IMR-90 (cell line): ENCODE data around the gene HOTAIR. TPM values are rescaled to one million over a fixed set of nuclear protein-coding genes. Genes with fewer than 3 reads are reported as not detected.

Source experiments
- ATAC-seq: fragments of 200-7000 bp; cut with Tn5 transposase; 2 replicates; pipeline ENCODE4 v1.9.1; 2020; ENCODE audit warnings: low read depth, mild to moderate bottlenecking, moderate library complexity
- BruUV-seq: library from RNA; stranded (reverse); fragments of 400-500 nt; replicated peaks from 2 replicates; lab custom pipeline; 2021; lab: Mats Ljungman, UMichigan
- CTCF ChIA-PET: fragments of 300-600 bp; formaldehyde crosslinking; extraction: SDS; loops from one replicate; lab custom pipeline; 2021; ENCODE audit warnings: antibody characterized with exemption; lab: Yijun Ruan, JAX
- POLR2A ChIA-PET: fragments of 300-600 bp; sonication (Branson Sonifier 250); formaldehyde crosslinking; loops from one replicate; lab custom pipeline; 2022; ENCODE audit warnings: antibody characterized with exemption; ENCODE audit not compliant: unreplicated experiment; lab: Charles Lee
- DNase-seq: peaks from one replicate; pipeline ENCODE4 v3.0.0; 2013
- H2AFZ ChIP-seq: replicated peaks from 2 replicates; pipeline ENCODE3; 2013; ENCODE audit warnings: low read length, mild to moderate bottlenecking; ENCODE audit not compliant: poor library complexity
- H2AK5ac ChIP-seq: 2 replicates; pipeline ENCODE4 v1.6.1; 2013; ENCODE audit warnings: low read depth, low read length, inconsistent platforms
- H2AK9ac ChIP-seq: replicated peaks from 2 replicates; pipeline ENCODE3; 2013; ENCODE audit warnings: mild to moderate bottlenecking, low read depth, low read length, moderate library complexity; ENCODE audit not compliant: poor library complexity
- H2BK120ac ChIP-seq: 2 replicates; pipeline ENCODE4 v1.6.1; 2013; ENCODE audit warnings: low read depth, low read length, inconsistent platforms
- H2BK15ac ChIP-seq: 3 replicates; pipeline ENCODE4 v1.6.1; 2013; ENCODE audit warnings: low read depth, low read length, inconsistent platforms
- H2BK20ac ChIP-seq: 2 replicates; pipeline ENCODE4 v1.6.1; 2013; ENCODE audit warnings: low read depth, mild to moderate bottlenecking, inconsistent platforms, low read length, moderate library complexity
- H2BK5ac ChIP-seq: 2 replicates; pipeline ENCODE4 v1.6.1; 2013; ENCODE audit warnings: mild to moderate bottlenecking, low read depth, low read length, inconsistent platforms; ENCODE audit not compliant: poor library complexity, severe bottlenecking
- H3K14ac ChIP-seq: replicated peaks from 2 replicates; pipeline ENCODE4 v1.6.1; 2013; ENCODE audit warnings: low read depth, low read length, inconsistent platforms
- H3K18ac ChIP-seq: 2 replicates; pipeline ENCODE4 v1.6.1; 2013; ENCODE audit warnings: low read depth, low read length, control low read depth
- H3K23ac ChIP-seq: 2 replicates; pipeline ENCODE4 v1.6.1; 2013; ENCODE audit warnings: low read depth, low read length, inconsistent platforms
- H3K27ac ChIP-seq: 2 replicates; pipeline ENCODE4 v1.5.1; 2013; ENCODE audit warnings: mild to moderate bottlenecking, control low read depth, low read length; ENCODE audit not compliant: insufficient read depth
- H3K27me3 ChIP-seq: 2 replicates; pipeline ENCODE4 v1.6.1; 2013; ENCODE audit warnings: low read length; ENCODE audit not compliant: control insufficient read depth, insufficient read depth
- H3K36me3 ChIP-seq: 2 replicates; pipeline ENCODE4 v1.6.1; 2013; ENCODE audit warnings: low read length, mixed read lengths; ENCODE audit not compliant: control insufficient read depth, insufficient read depth
- H3K4ac ChIP-seq: 2 replicates; pipeline ENCODE4 v1.6.1; 2013; ENCODE audit warnings: low read depth, low read length, inconsistent platforms
- H3K4me1 ChIP-seq: 2 replicates; pipeline ENCODE4 v1.6.1; 2013; ENCODE audit warnings: low read length, mixed read lengths; ENCODE audit not compliant: control insufficient read depth, insufficient read depth
- H3K4me2 ChIP-seq: 2 replicates; pipeline ENCODE4 v1.6.1; 2013; ENCODE audit warnings: low read depth, mild to moderate bottlenecking, control low read depth, low read length, moderate library complexity
- H3K4me3 ChIP-seq: 2 replicates; pipeline ENCODE4 v1.5.1; 2013; ENCODE audit warnings: low read depth, mild to moderate bottlenecking, control low read depth, low read length, moderate library complexity; ENCODE audit not compliant: insufficient read depth
- H3K56ac ChIP-seq: 2 replicates; pipeline ENCODE4 v1.6.1; 2013; ENCODE audit warnings: low read length, inconsistent platforms; ENCODE audit not compliant: insufficient read depth; ENCODE audit errors: extremely low read depth
- H3K79me1 ChIP-seq, 2 experiments: 2 replicates each; pipeline ENCODE4 v1.6.1; 2013; ENCODE audit warnings: low read length in 2 of 2, inconsistent platforms in 1 of 2, low read depth in 1 of 2
- H3K9ac ChIP-seq: 2 replicates; pipeline ENCODE4 v1.6.1; 2013; ENCODE audit warnings: low read depth, low read length, control low read depth
- H3K9me1 ChIP-seq: 2 replicates; pipeline ENCODE4 v1.6.1; 2013; ENCODE audit warnings: low read length, inconsistent platforms; ENCODE audit not compliant: insufficient read depth
- H3K9me3 ChIP-seq: 2 replicates; pipeline ENCODE4 v1.6.1; 2013; ENCODE audit warnings: low read length; ENCODE audit not compliant: control insufficient read depth, insufficient read depth
- H4K20me1 ChIP-seq: 2 replicates; pipeline ENCODE4 v1.6.1; 2013; ENCODE audit warnings: low read length, inconsistent platforms; ENCODE audit not compliant: insufficient read depth
- H4K5ac ChIP-seq: 2 replicates; pipeline ENCODE4 v1.6.1; 2013; ENCODE audit warnings: mild to moderate bottlenecking, low read depth, low read length, control low read depth
- H4K8ac ChIP-seq, 2 experiments: 2 replicates each; pipeline ENCODE4 v1.6.1; 2013; ENCODE audit warnings: low read depth in 2 of 2, low read length in 2 of 2, control low read depth in 1 of 2, inconsistent platforms in 1 of 2
- H4K91ac ChIP-seq: 2 replicates; pipeline ENCODE4 v1.6.1; 2013; ENCODE audit warnings: low read depth, low read length, inconsistent platforms; ENCODE audit not compliant: insufficient read depth
- BHLHE40 ChIP-seq: fragments of 150-350 bp; IDR thresholded peaks from 2 replicates; pipeline ENCODE4 v1.6.1; 2016; ENCODE audit warnings: mild to moderate bottlenecking, low read depth, low read length
- CEBPB ChIP-seq: IDR thresholded peaks from 2 replicates; pipeline ENCODE4 v1.6.1; 2012; ENCODE audit warnings: low read depth, low read length, improper control_type of control experiment
- CHD1 ChIP-seq: IDR thresholded peaks from 2 replicates; pipeline ENCODE4 v1.6.1; 2012; ENCODE audit warnings: low read depth, low read length, improper control_type of control experiment
- CTCF ChIP-seq: conservative IDR thresholded peaks from 2 replicates; pipeline ENCODE4 v1.5.1; 2012; ENCODE audit warnings: mild to moderate bottlenecking, low read depth, low read length, improper control_type of control experiment
- FOS ChIP-seq: fragments of 150-350 bp; IDR thresholded peaks from 2 replicates; pipeline ENCODE4 v1.6.1; 2016; ENCODE audit warnings: low read depth, low read length
- MAFK ChIP-seq: IDR thresholded peaks from 2 replicates; pipeline ENCODE4 v1.6.1; 2012; ENCODE audit warnings: low read depth, low read length, improper control_type of control experiment
- MAZ ChIP-seq: IDR thresholded peaks from 2 replicates; pipeline ENCODE4 v1.6.1; 2012; ENCODE audit warnings: low read depth, mild to moderate bottlenecking, low read length, improper control_type of control experiment, moderate library complexity, borderline replicate concordance
- MXI1 ChIP-seq: IDR thresholded peaks from 2 replicates; pipeline ENCODE4 v1.6.1; 2012; ENCODE audit warnings: low read depth, mild to moderate bottlenecking, low read length, moderate library complexity, borderline replicate concordance
- NFE2L2 ChIP-seq: fragments of 150-350 bp; IDR thresholded peaks from 2 replicates; pipeline ENCODE4 v1.6.1; 2016; ENCODE audit warnings: low read depth, mild to moderate bottlenecking, low read length
- POLR2A ChIP-seq: IDR thresholded peaks from 2 replicates; pipeline ENCODE4 v1.6.1; 2012; ENCODE audit warnings: mild to moderate bottlenecking, low read depth, low read length
- RAD21 ChIP-seq: IDR thresholded peaks from 2 replicates; pipeline ENCODE4 v1.6.1; 2012; ENCODE audit warnings: low read length, improper control_type of control experiment
- RCOR1 ChIP-seq: IDR thresholded peaks from 2 replicates; pipeline ENCODE4 v1.6.1; 2012; ENCODE audit warnings: mild to moderate bottlenecking, low read length, improper control_type of control experiment; ENCODE audit not compliant: insufficient replicate concordance
- RFX5 ChIP-seq: IDR thresholded peaks from 2 replicates; pipeline ENCODE4 v1.8.0; 2012; ENCODE audit warnings: low read depth, mild to moderate bottlenecking, low read length, moderate library complexity
- SMC3 ChIP-seq: fragments of 150-350 bp; IDR thresholded peaks from 2 replicates; pipeline ENCODE4 v1.6.1; 2016; ENCODE audit warnings: low read depth, mild to moderate bottlenecking, antibody characterized with exemption, low read length, moderate library complexity
- USF2 ChIP-seq: fragments of 150-350 bp; IDR thresholded peaks from 2 replicates; pipeline ENCODE4 v1.6.1; 2017; ENCODE audit warnings: mild to moderate bottlenecking, antibody characterized with exemption, low read length, low read depth
- WGBS, 2 experiments: methylation state at CpG; one replicate each; pipeline versions ENCODE4 v1.1.5 to v1.1.7; 2013; ENCODE audit warnings: missing lambda C conversion rate in 2 of 2; ENCODE audit not compliant: insufficient read length in 1 of 2; ENCODE audit errors: extremely low coverage in 2 of 2; 5-methylcytosine and 5-hydroxymethylcytosine counted together
- dilution Hi-C: fragments of 300-500 bp; cut with HindIII; formaldehyde crosslinking; loops from one replicate; pipeline ENCODE4 v1.14.3; 2018; ENCODE audit warnings: low sequenced_read_pairs; ENCODE audit not compliant: unreplicated experiment
- in situ Hi-C: fragments of 300-500 bp; cut with MboI; formaldehyde crosslinking; loops from 3 replicates; pipeline ENCODE4 v1.14.3; 2019; ENCODE audit warnings: low sequenced_read_pairs, inconsistent platforms, mixed read lengths
- intact Hi-C: fragments of 100-400 bp; cut with micrococcal nuclease; formaldehyde crosslinking; loops from 2 replicates; pipeline ENCODE4 v1.10.0; 2022
- polyA plus RNA-seq, 3 experiments: library from polyadenylated mRNA; depleted of rRNA; stranded (reverse); fragments of >200 nt; gene quantifications; 2 replicates each; pipeline ENCODE4 v1.2.3, GENCODE V29; 2012; ENCODE audit warnings: low replicate concordance in 1 of 3
- total RNA-seq: library from RNA; depleted of rRNA; stranded (reverse); fragments of >200 nt; gene quantifications from 2 replicates; pipeline ENCODE4 v1.2.3, GENCODE V29; 2012
- TF ChIP-seq, protein P1 (sequence below): fragments of 150-350 bp; IDR thresholded peaks from 2 replicates; pipeline ENCODE4 v1.6.1; 2016; ENCODE audit warnings: low read depth, mild to moderate bottlenecking, low read length, moderate library complexity, borderline replicate concordance

Gene HOTAIR
- total and polyA plus RNA-seq, 2 of the 4 experiments (the other 2 are of a cell fraction): not detected

GRCh38 chr12:53959314-53959713 lies 15.4 kb downstream of the HOTAIR start:
- dilution Hi-C loops: no loop called here
- peaks cover 92% of the 10 kb centered on the region for H3K27me3 ChIP-seq

More at GRCh38 chr12:53959314-53959713, 15.4 kb downstream of the HOTAIR start:
- TF ChIP-seq FOS (no peak), USF2 (no peak), MAFK (no peak), RCOR1 (no peak), SMC3 (no peak), MAZ (no peak), RAD21 (no peak), NFE2L2 (no peak), RFX5 (no peak), BHLHE40 (no peak), CTCF (no peak), MXI1 (no peak), CEBPB (no peak), CHD1 (no peak), POLR2A (no peak)
- TF ChIP-seq, protein P1, sequence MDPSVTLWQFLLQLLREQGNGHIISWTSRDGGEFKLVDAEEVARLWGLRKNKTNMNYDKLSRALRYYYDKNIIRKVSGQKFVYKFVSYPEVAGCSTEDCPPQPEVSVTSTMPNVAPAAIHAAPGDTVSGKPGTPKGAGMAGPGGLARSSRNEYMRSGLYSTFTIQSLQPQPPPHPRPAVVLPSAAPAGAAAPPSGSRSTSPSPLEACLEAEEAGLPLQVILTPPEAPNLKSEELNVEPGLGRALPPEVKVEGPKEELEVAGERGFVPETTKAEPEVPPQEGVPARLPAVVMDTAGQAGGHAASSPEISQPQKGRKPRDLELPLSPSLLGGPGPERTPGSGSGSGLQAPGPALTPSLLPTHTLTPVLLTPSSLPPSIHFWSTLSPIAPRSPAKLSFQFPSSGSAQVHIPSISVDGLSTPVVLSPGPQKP: no peak
- H2BK15ac ChIP-seq: no peak overlapping the region
- H2AK9ac ChIP-seq: no peak overlapping the region
- H3K9me1 ChIP-seq: no peaks in the 10 kb centered on the region
- H3K23ac ChIP-seq: no peak overlapping the region
- H3K36me3 ChIP-seq: no peaks in the 10 kb centered on the region
- no peak overlapping the region for H3K18ac ChIP-seq
- no peak overlapping the region for H3K27ac ChIP-seq
- no peak overlapping the region for H3K14ac ChIP-seq
- in situ Hi-C loops: no loop called here
- ChIA-PET POLR2A (no interaction called here), CTCF (no interaction called here)
- no peak overlapping the region for H3K4me2 ChIP-seq
- H3K79me1 ChIP-seq: no peaks in the 10 kb centered on the region
- no peak overlapping the region for H2AFZ ChIP-seq
- no peak overlapping the region for H4K5ac ChIP-seq
- no peak overlapping the region for H2BK120ac ChIP-seq
- no peak overlapping the region for H2AK5ac ChIP-seq
- H4K20me1 ChIP-seq: no peaks in the 10 kb centered on the region
- no peak overlapping the region for H2BK5ac ChIP-seq
- H3K9me3 ChIP-seq: peaks cover 5% of the 10 kb centered on the region
- no peak overlapping the region for H4K8ac ChIP-seq
- no peak for ATAC-seq
- 0% methylated on average over 1 of the region's 4 CpGs; no CpG with 5 or more reads in 1 of the 2 experiments for WGBS, 2 experiments
- BruUV-seq: no TSS peak
- no peak for DNase-seq
- H4K91ac ChIP-seq: no peak overlapping the region
- no peak overlapping the region for H3K4ac ChIP-seq
- no peaks in the 10 kb centered on the region for H3K4me1 ChIP-seq
- H2BK20ac ChIP-seq: no peak overlapping the region
- H3K56ac ChIP-seq: no peak overlapping the region
- intact Hi-C loops: no loop called here
- H3K9ac ChIP-seq: no peak overlapping the region
- H3K4me3 ChIP-seq: no peak overlapping the region
